Ramos (cell line): ENCODE data around the gene FNDC3A.
"Not testable (repeated sequence)": the region's sequence is repeated elsewhere in the genome, so short reads cannot be mapped to it uniquely, and the experiment has no call there.

Source experiments
- in situ Hi-C: fragments of 300-500 bp; cut with MboI; formaldehyde crosslinking; loops from one replicate; pipeline ENCODE4 v1.14.3; 2022; ENCODE audit warnings: low sequenced_read_pairs; ENCODE audit not compliant: unreplicated experiment

Gene FNDC3A

DNA sequence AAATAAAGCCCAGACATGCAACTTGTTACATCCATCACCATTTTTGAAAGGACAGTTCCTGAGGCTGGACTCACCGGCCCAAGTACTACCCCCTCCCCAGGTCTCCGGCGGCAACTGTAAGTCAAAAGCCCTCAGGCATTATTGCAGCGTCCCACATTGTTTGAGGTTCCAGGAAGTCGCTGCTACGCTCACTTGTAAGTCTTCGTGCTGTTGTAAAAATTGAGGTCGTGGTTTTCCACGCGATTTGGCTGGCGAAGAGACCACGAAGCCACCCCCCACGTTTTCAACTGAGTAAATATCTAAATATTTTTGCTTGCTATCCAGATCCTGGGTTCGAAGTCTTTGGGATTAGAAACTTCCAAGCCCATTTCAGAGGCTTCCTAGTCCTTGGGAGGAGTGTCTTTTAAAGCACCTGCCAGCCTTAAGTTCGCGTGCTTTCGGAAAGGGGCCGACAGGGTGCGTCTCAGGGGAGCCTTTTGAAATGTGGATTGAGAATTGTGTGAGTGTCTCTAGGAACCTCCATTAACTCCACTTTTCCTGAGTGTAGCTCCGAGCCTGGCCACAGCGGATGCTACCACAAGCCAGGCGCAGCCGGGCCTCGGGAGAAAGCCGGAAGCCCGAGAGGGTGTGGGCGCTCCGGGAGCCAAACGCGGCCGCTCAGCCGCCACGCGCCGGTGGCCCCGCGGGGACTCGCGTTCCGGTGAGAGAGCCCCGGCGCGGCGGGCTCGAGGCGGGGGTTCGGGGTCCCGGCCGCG lies 434 bp upstream of the FNDC3A start:
- in situ Hi-C loops = no loop called here

GRCh38 chr13:48976576-48977285 lies 1.0 kb downstream of the FNDC3A start:
- in situ Hi-C loops = no loop called here

- in situ Hi-C loops = no loop called here
These were observed 1.5 kb downstream of the FNDC3A start for GRCh38 chr13:48977286-48977625.

DNA sequence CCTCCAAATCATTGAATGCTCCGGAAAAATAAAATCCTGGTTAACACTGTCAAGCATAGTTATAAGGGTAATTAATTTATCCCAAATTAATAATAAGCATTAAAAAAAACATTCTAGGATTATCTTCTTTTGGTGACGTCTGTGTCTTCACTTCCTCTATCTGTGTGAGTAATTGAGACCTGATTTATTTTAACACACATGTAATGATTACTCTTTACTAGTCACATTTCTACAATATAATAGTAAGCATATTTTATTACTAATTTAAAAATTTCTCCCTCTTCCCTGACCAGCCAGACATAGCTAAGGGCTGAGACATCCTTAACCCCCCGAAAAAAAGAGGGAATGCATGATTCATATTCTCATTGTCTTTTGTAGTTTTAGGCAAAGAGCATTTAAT lies 2.3 kb downstream of the FNDC3A start:
- in situ Hi-C loops = no loop called here

GRCh38 chr13:48978942-48979601 lies 3.4 kb downstream of the FNDC3A start:
- in situ Hi-C loops = no loop called here

DNA sequence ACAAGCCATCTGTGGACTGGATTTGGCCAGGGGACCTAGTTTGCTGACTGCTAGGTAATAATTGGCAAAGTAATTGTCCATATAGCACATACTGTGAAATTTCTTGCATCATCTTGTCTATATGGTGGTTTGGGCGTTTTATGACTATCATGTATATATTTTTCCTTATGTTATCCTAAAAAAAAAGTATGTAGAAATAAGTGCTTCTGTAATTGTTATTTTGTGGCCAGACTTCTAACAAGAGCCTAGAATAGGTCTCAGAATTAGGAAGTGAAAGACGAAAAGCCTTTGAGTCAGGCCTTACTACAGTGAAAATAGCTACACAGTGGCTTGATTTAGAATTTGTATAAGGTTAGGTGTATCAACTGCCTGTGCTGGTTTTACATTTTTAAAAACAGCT lies 4.2 kb downstream of the FNDC3A start:
- in situ Hi-C loops = no loop called here

GRCh38 chr13:48983331-48983730 lies 7.6 kb downstream of the FNDC3A start:
- in situ Hi-C loops = no loop called here

DNA sequence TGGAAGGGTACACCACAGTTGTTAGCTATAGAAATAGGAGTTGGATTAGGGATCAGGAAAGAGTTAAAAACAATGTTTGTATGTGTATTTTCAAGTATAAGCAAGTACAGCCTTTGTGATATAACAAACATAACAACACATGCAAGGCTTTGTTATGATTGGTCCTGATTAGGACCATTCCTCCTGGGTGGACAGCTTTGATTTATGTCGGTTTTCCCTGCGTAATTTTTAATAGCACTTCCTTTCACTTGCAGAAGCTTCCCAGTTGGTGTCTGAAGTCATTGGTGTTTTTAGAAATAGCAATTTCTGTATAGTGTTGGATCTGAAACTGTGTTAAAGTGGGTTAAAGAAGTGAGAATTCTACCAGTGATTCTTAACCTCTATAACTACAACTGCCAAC lies 10.0 kb downstream of the FNDC3A start:
- in situ Hi-C loops = no loop called here

- in situ Hi-C loops = no loop called here
These were observed 15.2 kb downstream of the FNDC3A start for GRCh38 chr13:48990900-48991299.

- in situ Hi-C loops = no loop called here
These were observed 17.4 kb downstream of the FNDC3A start for GRCh38 chr13:48993150-48993549.

- in situ Hi-C loops = no loop called here
These were observed 19.0 kb downstream of the FNDC3A start for GRCh38 chr13:48994706-48995105.

- in situ Hi-C loops = no loop called here
These were observed 23.1 kb downstream of the FNDC3A start for GRCh38 chr13:48998641-48999292.

- in situ Hi-C loops = no loop called here
These were observed 24.5 kb downstream of the FNDC3A start for GRCh38 chr13:49000247-49000646.

DNA sequence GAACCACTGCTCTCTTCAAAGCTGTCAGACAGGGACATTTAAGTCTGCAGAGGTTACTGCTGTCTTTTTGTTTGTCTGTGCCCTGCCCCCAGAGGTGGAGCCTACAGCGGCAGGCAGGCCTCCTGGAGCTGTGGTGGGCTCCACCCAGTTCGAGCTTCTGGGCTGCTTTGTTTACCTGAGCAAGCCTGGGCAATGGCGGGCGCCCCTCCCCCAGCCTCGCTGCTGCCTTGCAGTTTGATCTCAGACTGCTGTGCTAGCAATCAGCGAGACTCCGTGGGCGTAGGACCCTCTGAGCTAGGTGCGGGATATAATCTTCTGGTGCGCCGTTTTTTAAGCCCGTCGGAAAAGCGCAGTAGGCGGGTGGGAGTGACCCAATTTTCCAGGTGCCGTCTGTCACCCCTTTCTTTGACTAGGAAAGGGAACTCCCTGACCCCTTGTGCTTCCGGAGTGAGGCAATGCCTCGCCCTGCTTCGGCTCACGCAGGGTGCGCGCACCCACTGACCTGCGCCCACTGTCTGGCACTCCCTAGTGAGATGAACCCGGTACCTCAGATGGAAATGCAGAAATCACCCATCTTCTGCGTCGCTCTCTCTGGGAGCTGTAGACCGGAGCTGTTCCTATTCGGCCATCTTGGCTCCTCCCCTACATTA lies 43.4 kb downstream of the FNDC3A start:
- in situ Hi-C loops = not testable (repeated sequence)

- in situ Hi-C loops = no loop called here
These were observed 44.6 kb downstream of the FNDC3A start for GRCh38 chr13:49020328-49020727.

DNA sequence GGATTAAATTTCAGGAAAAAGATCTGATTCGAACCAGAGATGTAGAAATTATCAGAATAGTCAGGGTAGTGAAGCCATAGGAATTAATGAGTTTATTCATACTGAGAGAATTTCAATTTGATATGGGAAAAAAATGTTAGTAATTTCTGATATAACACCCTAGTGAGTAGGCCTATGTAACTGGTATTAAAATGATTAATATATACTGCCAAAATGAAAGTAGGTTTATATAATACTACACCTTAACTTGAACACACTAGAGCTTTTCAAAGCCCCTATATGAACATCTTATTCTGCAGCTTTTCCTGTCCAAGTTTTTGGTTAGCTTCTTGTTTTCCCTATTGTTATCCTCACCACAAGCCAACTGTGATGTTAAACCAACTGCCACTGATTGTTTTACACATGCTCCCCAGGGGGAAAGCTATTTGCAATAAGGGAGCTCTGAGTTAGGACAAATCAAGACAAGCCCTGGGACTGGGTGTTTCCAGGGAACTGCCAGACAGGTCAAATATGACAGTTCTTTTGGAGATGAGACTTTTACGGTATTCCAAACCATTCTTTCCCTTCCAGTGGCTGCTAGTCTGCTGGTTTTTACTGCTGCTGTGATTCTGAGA lies 45.3 kb downstream of the FNDC3A start:
- in situ Hi-C loops = no loop called here

DNA sequence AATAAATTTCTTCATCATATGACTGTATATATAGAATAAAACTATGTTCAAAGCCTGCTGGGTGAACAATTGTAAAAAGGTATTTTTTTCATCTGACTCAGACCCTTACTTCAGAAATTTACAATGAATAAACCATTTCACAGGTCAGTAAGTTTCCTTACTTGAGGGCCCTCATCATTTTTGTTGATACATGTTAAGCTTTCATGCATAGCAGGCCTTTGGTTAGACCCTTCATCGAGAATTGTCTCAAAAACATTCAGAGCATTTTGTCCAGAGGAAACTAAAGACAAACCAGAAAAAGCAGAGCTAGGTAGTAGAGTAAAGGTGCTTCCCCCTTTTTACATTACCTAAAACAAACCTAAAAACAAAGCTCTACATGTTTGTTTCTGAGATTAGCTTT lies 46.2 kb downstream of the FNDC3A start:
- in situ Hi-C loops = no loop called here

DNA sequence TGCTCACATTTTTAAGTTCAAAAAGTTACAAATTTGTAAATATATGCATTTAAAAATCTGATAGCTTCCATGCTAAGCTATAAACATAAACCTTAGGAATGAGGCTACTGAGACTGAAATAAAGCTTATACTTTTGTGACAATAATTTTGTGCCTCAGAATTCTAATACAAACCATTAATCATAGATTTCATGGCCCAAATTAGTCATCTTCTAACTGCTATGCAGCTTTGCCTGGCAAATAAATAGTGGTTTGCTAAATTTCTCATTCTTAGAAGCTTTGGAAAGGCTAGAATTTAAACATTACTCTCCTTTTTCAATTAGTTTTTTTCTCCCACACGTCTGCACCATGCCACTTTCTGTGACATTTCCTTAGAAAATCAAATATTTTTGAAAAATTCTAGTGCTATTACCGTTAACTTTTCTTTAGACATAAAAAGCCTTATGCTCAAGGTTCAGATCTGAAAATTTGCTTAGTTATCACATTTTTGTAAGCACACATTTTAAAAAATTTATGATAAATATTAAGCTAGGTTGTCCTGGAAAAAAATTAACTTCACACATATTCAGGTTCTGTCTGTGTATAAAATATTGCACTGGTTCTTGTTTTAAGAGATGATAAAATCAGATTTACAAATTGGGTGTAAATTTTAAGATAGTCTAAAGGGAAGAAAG lies 46.9 kb downstream of the FNDC3A start:
- in situ Hi-C loops = no loop called here

GRCh38 chr13:49023431-49023830 lies 47.7 kb downstream of the FNDC3A start:
- in situ Hi-C loops = no loop called here

DNA sequence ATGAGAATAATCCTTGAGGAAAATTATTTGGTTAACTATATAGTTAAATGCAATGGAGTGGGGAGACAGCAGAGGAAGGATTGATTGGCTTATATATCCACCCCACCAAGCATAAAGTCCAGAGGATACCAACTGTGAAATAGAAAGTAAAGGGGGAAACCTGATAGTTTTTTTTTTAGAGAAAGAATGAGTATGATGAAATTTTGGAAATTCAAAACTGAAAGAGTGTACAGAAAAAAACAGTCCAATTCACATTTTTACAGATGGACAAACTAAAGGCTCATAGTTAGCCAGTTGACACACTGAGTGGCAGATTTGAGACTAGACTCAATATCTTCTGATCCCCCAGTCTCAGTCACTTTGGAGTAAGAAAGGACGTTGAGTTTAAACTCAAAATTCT lies 51.1 kb downstream of the FNDC3A start:
- in situ Hi-C loops = no loop called here
